LNCAP (cell line): ENCODE measurements around the gene SPCS1.

Source experiments
- TF ChIP-seq, protein P1 (sequence below): fragments of 450-650 bp; IDR thresholded peaks from 2 replicates; pipeline ENCODE4 v1.5.1; 2017; ENCODE audit warnings: mild to moderate bottlenecking

The SPCS1 gene

DNA sequence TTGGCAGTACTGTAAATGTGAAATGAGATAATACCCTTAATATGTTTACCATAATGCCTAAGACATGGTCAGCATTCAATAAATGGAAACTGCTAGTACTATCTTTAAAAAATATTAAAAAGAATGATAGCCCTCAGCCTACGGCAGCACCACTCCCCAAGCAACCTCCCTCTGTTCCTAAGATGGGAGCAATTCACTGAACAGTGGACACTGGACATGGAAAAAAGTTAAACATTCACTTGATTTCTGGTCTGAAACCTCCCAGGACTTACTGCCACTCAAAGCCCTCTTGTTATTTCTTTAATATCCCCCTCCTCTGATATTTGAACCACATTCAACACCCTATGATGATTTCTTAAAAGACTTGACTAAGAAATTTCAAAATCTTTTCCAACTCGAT lies 37.8 kb downstream of the SPCS1 start:
- TF ChIP-seq, protein P1, sequence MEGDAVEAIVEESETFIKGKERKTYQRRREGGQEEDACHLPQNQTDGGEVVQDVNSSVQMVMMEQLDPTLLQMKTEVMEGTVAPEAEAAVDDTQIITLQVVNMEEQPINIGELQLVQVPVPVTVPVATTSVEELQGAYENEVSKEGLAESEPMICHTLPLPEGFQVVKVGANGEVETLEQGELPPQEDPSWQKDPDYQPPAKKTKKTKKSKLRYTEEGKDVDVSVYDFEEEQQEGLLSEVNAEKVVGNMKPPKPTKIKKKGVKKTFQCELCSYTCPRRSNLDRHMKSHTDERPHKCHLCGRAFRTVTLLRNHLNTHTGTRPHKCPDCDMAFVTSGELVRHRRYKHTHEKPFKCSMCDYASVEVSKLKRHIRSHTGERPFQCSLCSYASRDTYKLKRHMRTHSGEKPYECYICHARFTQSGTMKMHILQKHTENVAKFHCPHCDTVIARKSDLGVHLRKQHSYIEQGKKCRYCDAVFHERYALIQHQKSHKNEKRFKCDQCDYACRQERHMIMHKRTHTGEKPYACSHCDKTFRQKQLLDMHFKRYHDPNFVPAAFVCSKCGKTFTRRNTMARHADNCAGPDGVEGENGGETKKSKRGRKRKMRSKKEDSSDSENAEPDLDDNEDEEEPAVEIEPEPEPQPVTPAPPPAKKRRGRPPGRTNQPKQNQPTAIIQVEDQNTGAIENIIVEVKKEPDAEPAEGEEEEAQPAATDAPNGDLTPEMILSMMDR, result no peak

DNA sequence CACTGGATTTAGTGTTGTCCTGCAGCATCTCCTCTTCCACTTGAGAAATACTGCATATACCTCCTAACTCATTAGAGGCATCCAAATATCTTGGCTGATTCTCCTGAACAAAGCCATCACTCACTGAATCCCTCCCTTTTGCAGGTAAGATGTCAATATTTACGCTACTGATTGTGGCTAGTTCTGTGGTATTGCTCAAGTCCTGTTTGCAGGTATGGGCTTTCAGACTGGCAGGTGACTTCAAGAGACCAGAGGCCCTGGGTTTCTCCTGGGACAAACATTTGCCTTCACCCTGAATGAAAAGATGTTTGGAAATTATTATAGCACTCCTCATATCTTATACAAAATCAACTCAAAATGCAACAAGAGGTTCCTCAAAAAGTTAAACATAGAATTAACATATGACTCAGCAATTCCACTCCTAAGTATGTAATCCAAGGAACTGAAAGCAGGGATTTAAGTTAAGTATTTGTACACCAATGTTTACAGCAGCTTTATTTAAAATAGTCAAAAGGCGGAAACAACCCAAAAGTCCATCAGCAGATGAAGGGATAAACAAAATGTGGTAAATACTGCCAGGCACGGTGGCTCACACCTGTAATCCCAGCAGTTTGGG lies 46.2 kb downstream of the SPCS1 start:
- TF ChIP-seq, protein P1, result no peak

DNA sequence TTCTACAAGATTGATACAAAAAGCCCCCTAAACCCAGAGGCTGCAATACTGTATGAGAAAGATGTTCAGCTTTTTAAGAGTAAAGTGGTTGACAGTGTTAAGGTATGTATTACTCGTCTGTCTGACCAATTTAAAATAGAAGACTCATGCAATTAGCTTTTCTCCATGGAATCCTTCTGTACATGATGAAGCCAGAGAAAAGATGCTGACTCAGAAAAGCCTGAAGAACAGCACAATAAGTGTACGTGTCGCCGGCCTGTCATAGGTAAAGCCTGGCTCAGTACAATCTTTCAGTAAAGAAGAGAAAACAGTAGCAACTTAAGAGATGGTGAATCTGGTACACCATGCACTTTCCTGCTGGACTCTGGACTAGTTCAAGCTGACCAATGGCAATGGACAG lies 48.5 kb downstream of the SPCS1 start:
- TF ChIP-seq, protein P1, result no peak

DNA sequence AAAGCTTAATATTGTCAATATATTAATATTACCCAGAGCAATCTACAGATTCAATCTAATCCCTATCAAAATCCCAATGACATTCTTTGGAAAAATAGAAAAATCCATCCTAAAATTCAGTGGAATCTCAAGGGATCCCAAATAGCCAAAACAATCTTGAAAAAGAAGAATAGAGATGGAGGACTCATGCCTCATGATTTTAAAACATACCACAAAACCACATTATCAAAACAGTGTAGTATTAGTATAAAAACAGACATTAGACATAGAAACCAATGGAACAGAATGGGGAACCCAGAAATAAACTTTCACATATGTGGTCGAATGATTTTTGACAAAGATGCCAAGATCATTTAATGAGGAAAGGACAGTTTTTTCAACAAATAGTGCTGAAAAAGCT lies 50.2 kb downstream of the SPCS1 start:
- TF ChIP-seq, protein P1, result no peak
